Posterior cingulate gyrus (tissue), 11 donors: Measurements from ENCODE around the gene CRYBA4.
A peak's percentile ranks its signal among the peaks of the same experiment; 100 is the strongest.
"Not testable (repeated sequence)": the region's sequence is repeated elsewhere in the genome, so short reads cannot be mapped to it uniquely, and the experiment has no call there.

Experiments
- DNase-seq, 10 donors: peaks; one replicate each; pipeline versions ENCODE4 v3.0.0 to v3.0.0-alpha.2; 2020 to 2021; ENCODE audit warnings: mixed read lengths in 3 of 10
- intact Hi-C: fragments of 100-400 bp; cut with DNase I; formaldehyde crosslinking; loops from one replicate; pipeline ENCODE4 v1.15.1; 2023

CRYBA4 gene

GRCh38 chr22:26592421-26592891 is 29.3 kb upstream of the CRYBA4 start:
- intact Hi-C loops, result no loop called here
- peak in 3 of 10 donors; percentile 7 to 62 (median 40) for DNase-seq

GRCh38 chr22:26593763-26594162 is 28.0 kb upstream of the CRYBA4 start:
- no peak for DNase-seq
- intact Hi-C loops, result no loop called here

- DNase-seq, result peak in 1 of 10 donors; percentile 32
- intact Hi-C loops, result no loop called here
Observed at GRCh38 chr22:26597026-26597425, 24.7 kb upstream of the CRYBA4 start.

- no peak for DNase-seq
- intact Hi-C loops, result no loop called here
Observed at GRCh38 chr22:26597480-26597879, 24.3 kb upstream of the CRYBA4 start.

- intact Hi-C loops, result no loop called here
- peak in 1 of 10 donors; percentile 15 for DNase-seq
Observed at GRCh38 chr22:26599505-26599904, 22.3 kb upstream of the CRYBA4 start.

GRCh38 chr22:26601726-26602125 is 20.0 kb upstream of the CRYBA4 start:
- peak in 2 of 10 donors; percentile 29 to 59 for DNase-seq
- intact Hi-C loops, result no loop called here

GRCh38 chr22:26602127-26602526 is 19.6 kb upstream of the CRYBA4 start:
- peak in 2 of 10 donors; percentile 3 to 6 for DNase-seq
- intact Hi-C loops, result no loop called here

- DNase-seq, result no peak
- intact Hi-C loops, result no loop called here
Observed at GRCh38 chr22:26604368-26604767, 17.4 kb upstream of the CRYBA4 start.

- intact Hi-C loops, result no loop called here
- no peak for DNase-seq
Observed at GRCh38 chr22:26606611-26607010, 15.2 kb upstream of the CRYBA4 start.

GRCh38 chr22:26608129-26608528 is 13.6 kb upstream of the CRYBA4 start:
- intact Hi-C loops, result no loop called here
- DNase-seq, result no peak

GRCh38 chr22:26609287-26609686 is 12.5 kb upstream of the CRYBA4 start:
- DNase-seq, result no peak
- intact Hi-C loops, result no loop called here

- peak in 9 of 10 donors; percentile 28 to 93 (median 65) for DNase-seq
- intact Hi-C loops, result no loop called here
Observed at GRCh38 chr22:26610072-26610958, 11.4 kb upstream of the CRYBA4 start.

- intact Hi-C loops, result no loop called here
- no peak for DNase-seq
Observed at GRCh38 chr22:26610996-26611395, 10.8 kb upstream of the CRYBA4 start.

- intact Hi-C loops, result no loop called here
- no peak for DNase-seq
Observed at GRCh38 chr22:26612652-26613051, 9.1 kb upstream of the CRYBA4 start.

GRCh38 chr22:26613753-26614152 is 8.0 kb upstream of the CRYBA4 start:
- DNase-seq, result peak in 1 of 10 donors; percentile 3
- intact Hi-C loops, result not testable (repeated sequence)

GRCh38 chr22:26614322-26614721 is 7.4 kb upstream of the CRYBA4 start:
- no peak for DNase-seq
- intact Hi-C loops, result no loop called here

- DNase-seq, result peak in 1 of 10 donors; percentile 40
- intact Hi-C loops, result no loop called here
Observed at GRCh38 chr22:26615149-26615548, 6.6 kb upstream of the CRYBA4 start.

- DNase-seq, result peak in 1 of 10 donors; percentile 48
- intact Hi-C loops, result no loop called here
Observed at GRCh38 chr22:26615830-26616435, 5.8 kb upstream of the CRYBA4 start.

GRCh38 chr22:26616650-26617049 is 5.1 kb upstream of the CRYBA4 start:
- DNase-seq, result no peak
- intact Hi-C loops, result no loop called here

- intact Hi-C loops, result no loop called here
- DNase-seq, result peak in 2 of 10 donors; percentile 61 to 83
Observed at GRCh38 chr22:26617271-26618199, 4.2 kb upstream of the CRYBA4 start, which contains the start of gene CRYBB1. TSS of gene CRYBB1 (minus strand) at chr22:26618027. CDS start at chr22:26616319, 1,708 bp downstream.
